HG03135 (cell line): Measurements from ENCODE around the gene CEACAM4.
"Not testable (repeated sequence)": the region's sequence is repeated elsewhere in the genome, so short reads cannot be mapped to it uniquely, and the experiment has no call there.

Experiments
- ATAC-seq: cut with Tn5 transposase; IDR thresholded peaks from one replicate; pipeline ENCODE4 v1.9.1; 2021; ENCODE audit warnings: mild to moderate bottlenecking, moderate library complexity; ENCODE audit not compliant: unreplicated experiment

The CEACAM4 gene

DNA sequence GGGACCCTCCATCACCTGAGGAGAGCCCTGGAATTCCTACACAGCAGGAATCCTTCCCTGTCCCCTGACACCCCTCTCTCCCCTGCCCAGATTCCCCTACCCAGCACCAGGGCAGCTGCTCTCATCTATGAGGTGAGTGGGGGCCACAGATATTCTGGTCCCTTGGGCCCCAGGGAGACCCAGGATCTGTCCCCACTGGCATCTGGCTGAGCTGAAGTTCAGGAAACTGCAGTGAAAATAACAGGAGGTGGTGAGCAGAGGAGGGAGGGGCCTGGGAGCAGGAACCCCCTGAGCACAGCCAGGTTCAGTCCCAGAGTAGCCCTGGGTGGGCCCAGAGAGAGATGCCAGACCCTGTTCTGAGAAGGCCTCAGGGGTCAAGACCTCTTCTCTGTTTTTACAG, 40.8 kb downstream of the CEACAM4 start:
- no peak for ATAC-seq

DNA sequence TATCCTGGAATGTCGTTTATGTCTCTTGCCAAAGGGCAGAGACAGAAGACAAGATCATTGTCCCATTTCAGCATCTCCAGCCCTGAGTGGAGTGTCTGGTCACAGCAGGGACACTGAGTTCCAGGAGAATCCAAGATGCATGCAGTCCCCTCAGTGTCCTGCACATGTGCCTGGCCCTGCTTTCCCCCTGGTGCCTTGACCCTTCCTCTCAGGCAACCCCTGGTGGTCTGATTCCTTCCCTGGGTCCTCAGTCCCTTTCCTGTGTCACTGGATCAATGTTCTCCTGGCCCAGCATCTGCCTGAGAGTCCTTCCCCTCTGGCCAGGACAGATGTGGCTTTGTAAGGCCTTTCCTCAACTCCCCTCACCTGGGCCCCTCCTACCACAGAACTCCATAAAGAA, 41.9 kb downstream of the CEACAM4 start:
- ATAC-seq, result no peak

DNA sequence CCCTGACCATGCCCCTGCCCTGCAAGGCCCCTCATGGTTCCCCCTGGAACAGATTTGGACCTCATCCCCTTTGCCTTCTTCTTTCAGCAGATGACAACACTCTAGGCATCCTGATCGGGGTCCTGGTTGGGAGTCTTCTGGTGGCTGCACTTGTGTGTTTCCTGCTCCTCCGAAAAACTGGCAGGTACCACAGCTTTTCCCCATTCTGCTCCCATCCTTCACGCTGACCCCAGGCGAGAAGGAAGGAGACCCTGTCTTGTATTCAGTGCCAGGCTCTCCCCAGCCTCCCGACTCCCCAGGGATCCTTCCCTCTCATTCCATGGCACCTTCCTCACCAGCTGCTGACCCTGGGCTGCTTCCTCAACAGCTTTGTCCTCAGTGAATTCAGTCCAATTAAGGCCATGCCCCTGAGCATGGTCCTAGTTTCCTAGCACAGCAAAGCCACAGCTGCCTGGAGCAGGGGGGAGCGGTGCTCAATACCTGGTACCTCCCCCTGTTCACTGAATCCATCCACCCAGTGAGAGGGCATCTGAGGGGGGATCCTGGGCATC, 42.5 kb downstream of the CEACAM4 start:
- ATAC-seq, result no peak

DNA sequence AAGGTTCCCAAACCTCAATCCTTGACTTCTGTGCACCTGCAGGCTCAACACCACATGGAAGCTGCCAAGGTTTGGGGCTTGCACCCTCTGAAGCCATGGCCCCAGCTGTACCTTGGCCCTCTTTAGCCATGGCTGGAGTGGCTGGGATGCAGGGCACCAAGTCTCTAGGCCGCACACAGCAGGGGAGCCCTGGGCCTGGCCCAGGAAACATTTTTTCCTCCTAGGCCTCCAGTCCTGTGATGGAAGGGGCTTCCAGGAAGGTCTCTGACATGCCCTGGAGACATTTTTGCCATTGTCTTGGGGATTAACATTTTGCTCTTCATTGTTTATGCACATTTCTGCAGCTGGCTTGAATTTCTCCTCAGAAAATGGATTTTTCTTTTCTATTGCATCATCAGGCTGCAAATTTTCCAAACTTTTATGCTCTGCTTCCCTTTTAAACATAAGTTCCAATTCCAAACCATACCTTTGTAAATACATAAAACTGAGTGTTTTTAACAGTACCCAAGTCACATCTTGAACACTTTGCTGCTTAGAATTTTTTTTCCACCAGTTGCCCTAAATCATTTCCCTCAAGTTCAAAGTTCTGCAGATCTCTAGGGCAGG, 44.2 kb downstream of the CEACAM4 start:
- ATAC-seq, result not testable (repeated sequence)

DNA sequence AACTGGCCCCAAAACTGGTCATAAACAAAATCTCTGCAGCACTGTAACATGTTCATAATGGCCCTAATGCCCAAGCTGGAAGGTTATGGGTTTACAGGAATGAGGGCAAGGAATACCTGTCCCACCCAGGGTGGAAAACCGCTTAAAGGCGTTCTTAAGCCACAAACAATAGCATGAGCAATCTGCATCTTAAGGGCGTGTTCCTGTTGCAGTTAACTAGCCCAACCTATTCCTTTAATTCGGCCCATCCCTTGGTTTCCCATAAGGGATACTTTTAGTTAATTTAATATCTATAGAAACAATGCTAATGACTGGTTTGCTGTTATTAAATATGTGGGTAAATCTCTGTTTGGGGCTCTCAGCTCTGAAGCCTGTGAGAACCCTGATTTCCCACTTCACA, 45.8 kb downstream of the CEACAM4 start:
- ATAC-seq, result not testable (repeated sequence)

DNA sequence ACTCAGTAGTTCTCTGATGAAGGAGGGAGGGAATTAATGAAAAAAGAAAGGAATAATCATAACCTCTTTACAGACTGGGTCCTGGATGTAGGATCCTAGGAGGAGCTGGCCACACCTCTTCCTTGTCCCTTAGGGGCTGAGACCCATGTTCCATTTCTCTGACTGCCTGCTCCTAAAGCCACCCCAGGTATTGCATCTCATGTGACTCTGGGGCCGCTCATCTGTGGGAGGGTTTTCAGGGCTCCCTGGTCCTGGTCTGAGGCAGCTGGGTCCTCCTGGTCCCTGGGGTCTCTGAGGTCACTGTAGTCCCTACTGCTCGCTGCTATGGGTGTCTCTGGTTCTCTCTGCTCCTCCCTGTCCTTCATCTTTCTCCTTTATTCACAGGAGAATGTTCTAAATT, 48.0 kb downstream of the CEACAM4 start:
- no peak for ATAC-seq

DNA sequence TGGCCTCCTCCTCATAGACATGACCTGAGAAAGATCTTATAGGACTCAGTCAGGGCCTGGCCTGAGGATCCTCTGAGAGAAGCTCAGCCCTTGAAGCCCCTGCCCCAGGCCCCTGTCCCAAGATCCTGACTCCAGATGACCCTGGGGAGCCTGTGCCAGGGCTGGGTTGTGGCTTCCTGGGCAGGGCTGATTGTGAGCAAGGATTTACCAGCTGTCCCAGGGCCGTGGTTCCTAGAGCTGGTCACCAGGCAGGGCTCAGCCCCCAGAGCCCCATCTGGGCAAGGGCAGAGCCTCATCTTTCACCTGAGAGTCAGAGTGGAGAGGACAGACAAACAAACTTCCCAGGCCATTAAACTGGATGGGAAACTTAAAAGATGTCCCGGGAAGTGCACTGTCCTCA, 49.0 kb downstream of the CEACAM4 start:
- no peak for ATAC-seq

DNA sequence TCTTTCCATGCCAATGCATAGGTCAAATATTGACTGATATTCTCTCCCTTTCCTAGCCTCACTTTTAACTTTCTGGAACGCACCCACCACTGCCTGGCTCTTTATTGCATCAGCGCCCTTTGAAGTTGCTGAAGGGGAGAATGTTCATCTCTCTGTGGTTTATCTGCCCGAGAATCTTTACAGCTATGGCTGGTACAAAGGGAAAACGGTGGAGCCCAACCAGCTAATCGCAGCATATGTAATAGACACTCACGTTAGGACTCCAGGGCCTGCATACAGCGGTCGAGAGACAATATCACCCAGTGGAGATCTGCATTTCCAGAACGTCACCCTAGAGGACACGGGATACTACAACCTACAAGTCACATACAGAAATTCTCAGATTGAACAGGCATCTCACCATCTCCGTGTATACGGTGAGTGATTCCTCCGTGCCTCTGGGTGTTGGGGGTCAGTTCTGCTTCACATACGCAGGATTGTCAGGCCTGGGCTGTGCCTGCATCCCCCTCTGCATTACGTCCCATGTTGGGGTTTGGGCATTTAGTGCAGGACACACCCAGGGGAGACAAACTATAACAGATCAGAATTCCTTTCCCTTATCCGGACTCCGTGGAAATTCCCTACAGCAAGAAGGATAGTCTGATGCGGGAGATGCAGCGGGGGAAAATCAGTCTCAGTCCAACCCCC, 49.6 kb downstream of the CEACAM4 start:
- ATAC-seq, result no peak

DNA sequence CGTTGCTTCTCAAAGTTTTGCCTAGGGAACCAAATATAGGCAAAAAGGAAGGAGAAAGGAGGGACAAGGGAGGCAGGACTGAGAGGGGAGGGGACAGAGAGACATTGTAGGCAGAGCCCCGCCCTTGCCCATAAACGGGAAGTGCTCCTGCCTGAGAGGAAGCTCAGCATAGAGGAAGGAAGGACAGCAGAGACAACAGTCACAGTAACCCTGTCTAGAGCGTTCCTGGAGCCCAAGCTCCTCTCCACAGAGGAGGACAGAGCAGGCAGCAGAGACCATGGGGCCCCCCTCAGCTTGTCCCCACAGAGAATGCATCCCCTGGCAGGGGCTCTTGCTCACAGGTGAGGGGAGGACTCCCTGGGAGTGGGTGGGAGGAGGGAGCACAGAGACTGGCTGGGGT, 50.9 kb downstream of the CEACAM4 start, which contains the start of gene CEACAM21:
Gene CEACAM21 (plus strand): TSS at position 169 of the 400 bp plus-strand sequence. CDS start 109 bp downstream, at position 278.
- ATAC-seq, result no peak

DNA sequence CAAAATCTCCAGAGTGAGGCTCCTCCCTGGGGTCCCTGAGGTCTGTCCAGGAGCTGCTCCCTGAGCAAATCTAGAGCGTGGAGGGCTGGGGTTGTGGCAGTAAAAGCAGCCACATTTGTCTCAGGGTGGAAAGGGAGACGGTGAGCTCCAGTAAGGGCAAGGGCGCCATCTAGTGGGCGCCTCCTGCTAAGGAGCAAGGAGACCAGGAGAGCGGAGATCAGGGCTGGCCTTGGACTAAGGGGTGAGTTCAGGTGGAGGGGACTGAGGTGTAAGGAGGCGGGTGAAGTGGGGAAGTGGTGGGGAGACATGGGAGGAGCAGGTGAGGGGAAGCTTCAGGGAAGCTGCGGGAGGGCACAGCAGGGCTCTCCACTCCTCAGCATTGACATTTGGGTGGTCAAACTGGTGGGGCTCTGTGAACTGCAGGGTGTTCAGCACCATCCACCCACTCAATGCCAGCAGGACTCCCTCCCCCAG, 56.2 kb downstream of the CEACAM4 start:
- ATAC-seq, result peak; percentile 67

DNA sequence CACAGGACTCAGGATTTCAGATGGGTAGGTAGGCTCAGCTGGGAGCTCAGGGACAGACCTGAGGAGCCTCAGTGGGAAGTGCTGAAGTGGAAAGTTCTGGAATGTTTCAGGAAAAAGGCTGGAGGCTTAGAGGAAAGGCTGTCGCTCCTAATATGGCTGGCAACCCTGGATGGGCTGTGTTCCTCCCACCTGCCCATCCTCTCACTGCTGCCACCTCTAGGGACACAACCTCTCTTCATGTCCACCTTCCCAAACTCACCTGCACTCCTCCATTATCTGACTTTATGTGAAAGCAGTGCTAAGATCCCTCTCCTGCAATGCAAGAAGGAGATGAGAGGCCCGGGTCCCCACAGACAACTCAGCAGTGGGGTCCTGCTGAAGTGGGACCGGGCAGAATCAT, 56.7 kb downstream of the CEACAM4 start:
- no peak for ATAC-seq

DNA sequence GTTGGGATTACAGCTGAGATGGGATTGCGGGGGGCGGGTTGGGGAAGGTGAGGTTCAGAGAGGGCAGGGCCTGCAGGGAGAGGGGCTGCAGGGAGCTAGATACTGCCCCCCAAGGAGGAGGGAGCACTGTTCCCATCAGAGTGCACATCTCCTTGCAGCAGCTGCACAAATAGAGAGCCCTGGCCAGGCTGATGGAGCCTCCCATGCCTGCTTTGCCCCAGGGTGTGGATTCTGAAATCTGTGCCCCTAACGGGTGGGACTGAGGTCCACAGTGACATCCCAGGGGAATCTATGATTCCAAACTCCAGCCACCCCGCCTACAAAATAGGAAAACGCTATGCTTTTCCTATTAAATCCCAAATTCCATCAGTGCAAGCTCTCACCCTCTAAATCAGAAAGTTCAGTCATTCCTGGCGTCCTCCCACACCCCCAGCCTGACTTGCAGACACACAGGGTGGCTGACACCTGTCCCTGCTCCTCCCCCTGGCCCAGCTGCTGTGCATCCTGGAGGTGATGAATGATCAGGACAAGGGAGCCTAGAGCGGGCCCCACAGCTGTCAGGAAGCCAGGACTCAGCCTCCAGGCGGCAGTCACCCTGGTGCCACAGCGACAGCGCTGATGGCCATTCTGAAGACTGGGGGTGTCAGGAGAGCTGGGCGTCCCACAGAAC, 57.3 kb downstream of the CEACAM4 start:
- ATAC-seq, result no peak
